ENCODE measurements around the gene LARP1B. TPM values are rescaled to one million over a fixed set of nuclear protein-coding genes. Genes with fewer than 3 reads are reported as not detected.

LARP1B gene
- total RNA-seq, 2 experiments from 2014 or later: 16.5 to 21.0 TPM

GRCh38 chr4:128220286-128221235 is 159.4 kb downstream of the LARP1B start:
- H3K4me1 ChIP-seq (ENCODE audit: insufficient read depth, low read length, poor library complexity, severe bottlenecking): no peaks in the 10 kb centered on the region
- no peak overlapping the region for H2AFZ ChIP-seq (ENCODE audit: low read length)
- H3K36me3 ChIP-seq (ENCODE audit: insufficient read depth, low read length): no peaks in the 10 kb centered on the region
- no peaks in the 10 kb centered on the region for H4K20me1 ChIP-seq (ENCODE audit: insufficient read depth, low read length)
- intact Hi-C loops (cut with micrococcal nuclease; ENCODE audit: unreplicated experiment): loop anchor here (2.0 kb wide), 2 partner anchors 30 to 616 kb away; no protein-coding TSS in a partner anchor
- CTCF ChIA-PET (ENCODE audit: unreplicated experiment): no interaction called here
- no peak for TF ChIP-seq EZH2phosphoT487 (IDR thresholded peaks at IDR 0.05; ENCODE audit: borderline replicate concordance, low read depth, low read length)
- peak; percentile 73 for TF ChIP-seq CTCF (conservative IDR thresholded peaks at IDR 0.05; ENCODE audit: low read length)
- no peak overlapping the region for H3K27ac ChIP-seq (ENCODE audit: low read depth, low read length, poor library complexity, severe bottlenecking)
- H3K79me2 ChIP-seq (ENCODE audit: insufficient read depth, low read depth, low read length): no peaks in the 10 kb centered on the region
- H3K4me3 ChIP-seq (ENCODE audit: low read depth, low read length, poor library complexity, severe bottlenecking): no peak overlapping the region
- no TSS peak for BruUV-seq (replicated peaks)
- no peaks in the 10 kb centered on the region for H3K9me3 ChIP-seq (ENCODE audit: low read length)
- POLR2A ChIA-PET: no interaction called here
- no peaks in the 10 kb centered on the region for H3K9me2 ChIP-seq (ENCODE audit: insufficient read depth, low read length)
- peak; percentile 20 for DNase-seq (ENCODE audit: low spot score)
- H3K4me2 ChIP-seq (ENCODE audit: low read length): no peak overlapping the region

- no peak for DNase-seq (ENCODE audit: low spot score)
- no peaks in the 10 kb centered on the region for H3K79me2 ChIP-seq (ENCODE audit: insufficient read depth, low read depth, low read length)
- no peaks in the 10 kb centered on the region for H3K9me2 ChIP-seq (ENCODE audit: insufficient read depth, low read length)
- H2AFZ ChIP-seq (ENCODE audit: low read length): no peak overlapping the region
- H3K4me1 ChIP-seq (ENCODE audit: insufficient read depth, low read length, poor library complexity, severe bottlenecking): no peaks in the 10 kb centered on the region
- no peaks in the 10 kb centered on the region for H4K20me1 ChIP-seq (ENCODE audit: insufficient read depth, low read length)
- ChIA-PET POLR2A (no interaction called here), CTCF (ENCODE audit: unreplicated experiment) (no interaction called here)
- TF ChIP-seq CTCF (conservative IDR thresholded peaks at IDR 0.05; ENCODE audit: low read length): no peak
- no peak for TF ChIP-seq EZH2phosphoT487 (IDR thresholded peaks at IDR 0.05; ENCODE audit: borderline replicate concordance, low read depth, low read length)
- intact Hi-C loops (cut with micrococcal nuclease; ENCODE audit: unreplicated experiment): loop anchor here (2.0 kb wide), 2 partner anchors 31 to 617 kb away; no protein-coding TSS in a partner anchor
- no peak overlapping the region for H3K4me2 ChIP-seq (ENCODE audit: low read length)
- H3K4me3 ChIP-seq (ENCODE audit: low read depth, low read length, poor library complexity, severe bottlenecking): no peak overlapping the region
- no peaks in the 10 kb centered on the region for H3K36me3 ChIP-seq (ENCODE audit: insufficient read depth, low read length)
- no TSS peak for BruUV-seq (replicated peaks)
- no peaks in the 10 kb centered on the region for H3K9me3 ChIP-seq (ENCODE audit: low read length)
- no peak overlapping the region for H3K27ac ChIP-seq (ENCODE audit: low read depth, low read length, poor library complexity, severe bottlenecking)
Observed at GRCh38 chr4:128221586-128221985, 160.5 kb downstream of the LARP1B start.

GRCh38 chr4:128225148-128225547 is 164.0 kb downstream of the LARP1B start:
- H3K4me2 ChIP-seq (ENCODE audit: low read length): no peak overlapping the region
- ChIA-PET CTCF (ENCODE audit: unreplicated experiment) (no interaction called here), POLR2A (interaction anchor here (0.6 to 1.4 kb wide), 2 partner anchors 8 to 49 kb away, joined by 3 read pairs; no protein-coding TSS in a partner anchor)
- no peak overlapping the region for H3K27ac ChIP-seq (ENCODE audit: low read depth, low read length, poor library complexity, severe bottlenecking)
- H3K9me3 ChIP-seq (ENCODE audit: low read length): no peaks in the 10 kb centered on the region
- H3K79me2 ChIP-seq (ENCODE audit: insufficient read depth, low read depth, low read length): no peaks in the 10 kb centered on the region
- no peaks in the 10 kb centered on the region for H3K36me3 ChIP-seq (ENCODE audit: insufficient read depth, low read length)
- H4K20me1 ChIP-seq (ENCODE audit: insufficient read depth, low read length): no peaks in the 10 kb centered on the region
- H3K4me1 ChIP-seq (ENCODE audit: insufficient read depth, low read length, poor library complexity, severe bottlenecking): no peaks in the 10 kb centered on the region
- intact Hi-C loops (cut with micrococcal nuclease; ENCODE audit: unreplicated experiment): no loop called here
- DNase-seq (ENCODE audit: low spot score): no peak
- no peaks in the 10 kb centered on the region for H3K9me2 ChIP-seq (ENCODE audit: insufficient read depth, low read length)
- BruUV-seq (replicated peaks): no TSS peak
- H3K4me3 ChIP-seq (ENCODE audit: low read depth, low read length, poor library complexity, severe bottlenecking): no peak overlapping the region
- no peak for TF ChIP-seq CTCF (conservative IDR thresholded peaks at IDR 0.05; ENCODE audit: low read length)
- no peak for TF ChIP-seq EZH2phosphoT487 (IDR thresholded peaks at IDR 0.05; ENCODE audit: borderline replicate concordance, low read depth, low read length)
- H2AFZ ChIP-seq (ENCODE audit: low read length): no peak overlapping the region

Data from OCI-LY7 (cell line).